NK-92 (cell line): ENCODE measurements around the gene SDHA.
"Not testable (repeated sequence)": the region's sequence is repeated elsewhere in the genome, so short reads cannot be mapped to it uniquely, and the experiment has no call there.

Experiments
- DNase-seq: peaks from one replicate; lab custom pipeline; 2025; ENCODE audit not compliant: unreplicated experiment; lab: John Stamatoyannopoulos, UW

SDHA gene

GRCh38 chr5:197031-197430, 21.1 kb upstream of the SDHA start:
- DNase-seq = not testable (repeated sequence)

DNA sequence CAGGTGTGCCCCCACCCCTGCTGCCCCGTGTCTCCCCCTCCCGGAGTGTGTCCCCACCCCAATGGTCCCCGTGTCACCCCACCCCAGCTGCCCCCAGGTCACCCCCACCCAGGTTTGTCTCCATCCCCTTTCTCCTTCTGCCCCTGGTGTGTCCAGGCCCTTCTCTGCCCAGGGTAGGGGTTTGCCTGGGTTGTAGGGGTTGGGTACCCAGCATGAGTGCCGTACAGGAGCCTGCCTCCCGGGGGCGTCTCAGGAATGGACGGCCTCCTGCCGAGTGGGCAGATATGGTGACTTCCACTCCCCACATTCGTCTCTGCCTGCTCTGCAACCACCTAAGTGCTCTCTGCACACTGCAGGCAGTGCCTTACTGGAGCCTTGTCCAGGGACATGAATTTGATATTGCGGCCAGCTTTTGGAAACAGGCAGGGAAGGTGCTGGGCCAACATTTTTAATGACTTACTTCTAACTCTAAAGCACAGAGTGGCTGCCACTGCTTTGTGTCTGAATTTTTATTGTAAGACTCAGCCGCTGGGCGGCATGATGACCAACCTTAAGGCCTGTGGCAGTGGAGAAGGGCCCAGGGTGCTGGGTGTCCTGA, 20.1 kb upstream of the SDHA start:
- no peak for DNase-seq

- DNase-seq = no peak
These were observed 19.5 kb upstream of the SDHA start for GRCh38 chr5:198516-199196.

GRCh38 chr5:199197-199949, 18.7 kb upstream of the SDHA start:
- DNase-seq = no peak

- no peak for DNase-seq
These were observed 18.0 kb upstream of the SDHA start for GRCh38 chr5:199950-200645.

DNA sequence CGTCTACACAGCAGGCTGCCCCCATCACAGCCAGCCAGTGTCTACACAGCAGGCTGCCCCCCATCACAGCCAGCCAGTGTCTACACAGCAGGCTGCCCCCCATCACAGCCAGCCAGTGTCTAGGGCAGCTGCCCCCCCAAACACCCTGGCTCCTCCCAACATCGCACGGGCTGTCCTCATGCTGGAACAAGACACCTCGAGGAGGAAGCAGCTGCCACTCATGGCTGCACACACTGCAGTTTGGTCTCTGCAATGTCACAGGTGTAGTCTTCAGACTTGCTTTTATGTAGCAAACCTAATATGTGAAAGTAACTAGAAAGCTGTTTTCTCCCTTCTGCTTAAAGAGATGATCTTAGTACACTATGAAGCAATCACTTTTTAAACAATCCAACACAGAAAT, 17.1 kb upstream of the SDHA start:
- DNase-seq = no peak

GRCh38 chr5:201672-202071, 16.4 kb upstream of the SDHA start:
- DNase-seq = no peak

DNA sequence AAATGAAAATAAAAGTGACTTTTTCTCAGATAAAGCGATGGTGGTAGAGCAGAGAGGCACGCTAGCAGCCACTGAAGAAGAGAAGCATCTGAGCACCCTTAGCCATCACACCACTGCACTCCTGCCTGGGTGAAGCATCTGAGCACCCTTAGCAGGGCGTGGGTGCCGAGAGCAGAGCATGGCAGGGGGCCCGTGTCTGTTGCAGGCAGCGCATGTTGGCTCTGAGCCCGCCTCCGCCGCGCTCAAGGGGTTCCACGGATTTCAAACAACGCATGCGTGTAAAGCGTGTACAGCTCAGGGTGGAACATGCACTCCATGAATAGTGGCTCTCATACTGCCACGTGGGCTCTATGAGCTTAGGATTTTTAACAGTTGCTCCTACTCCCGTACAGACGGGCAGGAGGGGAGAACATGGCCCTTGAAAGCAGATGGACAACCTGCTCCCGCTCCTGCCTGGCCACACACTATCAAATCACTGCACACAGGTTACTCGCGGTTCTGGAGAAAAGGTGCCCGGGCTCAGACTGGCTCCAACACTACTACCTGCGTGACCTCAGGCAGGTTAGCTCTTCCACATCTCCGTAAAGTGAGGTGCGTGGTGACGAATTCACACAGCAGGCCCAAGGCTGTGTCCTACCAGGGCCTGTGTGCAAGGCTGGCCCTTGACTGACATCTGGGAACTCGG, 14.7 kb upstream of the SDHA start:
- DNase-seq = no peak

- DNase-seq = no peak
These were observed 14.1 kb upstream of the SDHA start for GRCh38 chr5:204001-204400.

DNA sequence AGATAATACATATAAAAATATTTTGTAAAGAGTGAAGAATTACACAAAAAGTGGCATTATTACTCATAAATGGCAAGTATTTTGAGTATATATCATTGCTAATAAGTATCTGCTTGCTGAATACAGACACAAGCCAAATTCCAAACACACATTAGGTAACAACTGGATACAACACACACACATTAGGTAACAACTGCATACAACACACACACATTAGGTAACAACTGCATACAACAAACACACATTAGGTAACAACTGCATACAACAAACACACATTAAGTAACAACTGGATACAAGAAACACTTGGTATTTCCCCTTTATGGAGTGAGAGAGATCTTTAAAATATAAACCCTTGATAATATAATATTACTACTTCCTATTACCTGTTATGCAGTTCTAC, 13.7 kb upstream of the SDHA start:
- no peak for DNase-seq

GRCh38 chr5:204966-205670, 13.0 kb upstream of the SDHA start:
- DNase-seq = no peak

DNA sequence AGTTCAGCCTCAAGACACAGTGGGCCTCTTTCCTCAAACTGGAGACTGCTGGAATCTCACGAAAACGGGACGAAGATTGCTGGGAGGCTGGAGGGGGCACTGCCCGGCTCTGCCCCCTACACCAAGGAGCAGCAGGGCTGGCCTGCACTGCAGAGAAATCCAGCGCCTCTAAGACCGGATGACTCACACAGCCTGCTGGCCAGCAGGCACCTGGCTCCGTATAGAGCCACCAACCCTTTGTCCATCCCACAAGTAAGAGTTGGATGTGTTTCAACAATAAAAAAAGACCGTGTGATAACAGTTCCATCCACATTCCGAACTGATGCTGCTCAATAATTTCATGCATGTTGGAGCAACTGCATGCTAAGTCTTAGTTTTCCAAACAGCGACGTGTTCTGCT, 11.7 kb upstream of the SDHA start:
- no peak for DNase-seq

- DNase-seq = no peak
These were observed 11.1 kb upstream of the SDHA start for GRCh38 chr5:206927-207536.

DNA sequence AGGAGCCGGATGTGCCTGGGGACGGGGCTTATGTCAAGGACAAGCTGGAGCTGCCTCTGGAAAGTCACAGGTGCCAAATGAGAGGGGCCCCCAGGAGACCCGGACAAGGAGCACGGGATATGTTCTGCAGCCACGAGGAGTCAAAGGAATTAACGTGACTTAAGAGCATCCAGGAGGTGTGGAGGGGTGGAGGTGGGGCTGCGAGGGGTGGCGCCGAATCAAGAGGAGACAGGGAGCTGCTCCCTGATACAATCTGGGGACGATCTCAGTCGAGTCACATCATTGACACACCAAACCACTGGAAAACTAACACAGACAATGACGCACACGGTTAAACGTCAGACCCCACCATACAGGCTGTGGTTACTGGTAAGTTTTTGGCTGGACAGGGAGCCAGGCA, 10.5 kb upstream of the SDHA start:
- DNase-seq = no peak

- DNase-seq = no peak
These were observed 9.5 kb upstream of the SDHA start for GRCh38 chr5:208449-209114.

DNA sequence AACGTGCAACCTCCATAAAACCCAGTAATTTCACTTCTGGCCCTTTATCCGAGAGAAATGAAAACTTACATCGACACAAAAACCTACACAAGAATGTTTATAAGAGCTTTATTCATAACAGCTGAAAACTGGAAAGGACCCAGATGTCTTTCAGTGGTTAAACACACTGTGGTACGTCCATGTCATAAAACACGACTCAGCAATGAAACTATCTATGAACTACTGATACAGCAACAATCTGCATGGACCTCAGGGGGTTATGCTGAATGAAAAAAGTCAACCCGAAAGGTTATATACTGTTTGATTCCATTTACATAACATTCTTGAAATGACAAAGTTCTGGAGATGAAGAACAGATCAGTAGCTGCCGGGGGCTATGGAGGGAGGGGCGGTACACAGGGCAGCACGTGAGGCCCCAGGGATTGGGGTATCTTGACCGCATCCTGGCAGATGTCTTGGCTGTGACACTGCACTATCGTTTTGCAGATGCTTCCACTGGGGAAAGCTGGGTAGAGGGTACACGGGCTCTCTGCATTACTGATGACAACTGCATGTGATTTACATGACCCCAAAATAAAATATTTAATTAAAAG, 4.2 kb upstream of the SDHA start:
- no peak for DNase-seq

DNA sequence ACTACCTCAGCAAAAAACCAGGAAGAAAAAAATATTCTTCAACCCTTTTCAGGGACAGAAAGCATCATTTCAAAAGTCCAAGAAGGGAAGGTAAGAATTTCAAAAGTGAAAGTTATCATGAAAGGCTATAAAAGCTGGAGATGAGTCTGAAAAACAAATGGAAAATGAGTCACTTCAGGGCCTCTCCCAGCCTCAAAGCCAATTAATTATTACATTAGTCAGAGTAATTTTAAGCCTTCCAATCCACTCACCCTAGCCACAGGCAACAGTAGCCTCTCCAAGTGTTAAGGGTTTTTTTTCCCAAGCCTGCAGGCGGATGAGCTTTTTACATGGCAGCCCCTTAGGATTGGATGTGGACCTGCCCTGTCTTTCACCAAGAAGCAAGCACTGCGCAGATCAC, 2.9 kb upstream of the SDHA start:
- DNase-seq = not testable (repeated sequence)

DNA sequence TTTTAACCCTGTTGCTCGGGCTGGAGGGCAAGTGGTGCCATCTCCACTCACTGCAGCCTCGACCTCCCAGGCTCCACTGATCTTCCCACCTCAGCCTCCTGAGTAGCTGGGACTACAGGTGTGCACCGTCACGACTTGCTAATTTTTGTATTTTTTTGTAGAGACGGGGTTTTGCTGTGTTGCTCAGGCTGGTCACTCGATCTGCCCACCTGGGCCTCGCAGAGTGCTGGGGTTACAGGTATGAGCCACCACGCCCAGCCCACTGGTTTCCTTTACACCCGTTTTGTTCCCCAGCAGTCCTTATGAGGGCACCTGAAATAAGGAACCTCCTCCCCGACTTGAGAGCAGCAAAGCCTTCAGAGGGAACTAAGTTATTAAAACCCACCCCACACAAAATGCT, 2.0 kb upstream of the SDHA start:
- DNase-seq = not testable (repeated sequence)
